GM19328 (cell line): ENCODE data around the gene MYO5B.

Source experiments
- ATAC-seq: cut with Tn5 transposase; IDR thresholded peaks from one replicate; pipeline ENCODE4 v1.9.1; 2021; ENCODE audit warnings: mild to moderate bottlenecking, moderate library complexity; ENCODE audit not compliant: unreplicated experiment

The MYO5B gene

GRCh38 chr18:50074404-50074803 lies 120.5 kb downstream of the MYO5B start:
- no peak for ATAC-seq

GRCh38 chr18:50073319-50073718 lies 121.6 kb downstream of the MYO5B start:
- ATAC-seq = no peak

GRCh38 chr18:50072146-50072545 lies 122.8 kb downstream of the MYO5B start:
- no peak for ATAC-seq

- no peak for ATAC-seq
Observed at GRCh38 chr18:50071397-50071796, 123.5 kb downstream of the MYO5B start.

- no peak for ATAC-seq
Observed at GRCh38 chr18:50069422-50069821, 125.5 kb downstream of the MYO5B start.

- no peak for ATAC-seq
Observed at GRCh38 chr18:50065527-50065926, 129.4 kb downstream of the MYO5B start.

GRCh38 chr18:50065039-50065438 lies 129.9 kb downstream of the MYO5B start:
- ATAC-seq = no peak

- ATAC-seq = no peak
Observed at GRCh38 chr18:50061876-50062517, 132.9 kb downstream of the MYO5B start.

- no peak for ATAC-seq
Observed at GRCh38 chr18:50060822-50061221, 134.1 kb downstream of the MYO5B start.

GRCh38 chr18:50058731-50059130 lies 136.2 kb downstream of the MYO5B start:
- no peak for ATAC-seq

- no peak for ATAC-seq
Observed at GRCh38 chr18:50057009-50057408, 137.9 kb downstream of the MYO5B start.

- no peak for ATAC-seq
Observed at GRCh38 chr18:50056185-50056584, 138.8 kb downstream of the MYO5B start.

- no peak for ATAC-seq
Observed at GRCh38 chr18:50055488-50055887, 139.5 kb downstream of the MYO5B start.

GRCh38 chr18:50053111-50053510 lies 141.8 kb downstream of the MYO5B start:
- ATAC-seq = no peak

GRCh38 chr18:50051288-50051687 lies 143.7 kb downstream of the MYO5B start:
- ATAC-seq = no peak

- ATAC-seq = no peak
Observed at GRCh38 chr18:50045126-50045525, 149.8 kb downstream of the MYO5B start.

- no peak for ATAC-seq
Observed at GRCh38 chr18:50044402-50044801, 150.5 kb downstream of the MYO5B start.

GRCh38 chr18:50042611-50043010 lies 152.3 kb downstream of the MYO5B start:
- ATAC-seq = no peak

- ATAC-seq = no peak
Observed at GRCh38 chr18:50039746-50040145, 155.2 kb downstream of the MYO5B start.

- no peak for ATAC-seq
Observed at GRCh38 chr18:50038448-50038847, 156.5 kb downstream of the MYO5B start.

- ATAC-seq = no peak
Observed at GRCh38 chr18:50034029-50034428, 160.9 kb downstream of the MYO5B start.

- no peak for ATAC-seq
Observed at GRCh38 chr18:50033004-50033403, 161.9 kb downstream of the MYO5B start.

GRCh38 chr18:50030146-50030545 lies 164.8 kb downstream of the MYO5B start:
- ATAC-seq = no peak
